SK-N-SH treated with all-trans-retinoic acid at 6 μM for 48 hours (cell line): ENCODE data around the gene RSAD1.

ENCODE experiments used
- ATAC-seq: fragments of 200-7000 bp; cut with Tn5 transposase; 3 replicates; pipeline ENCODE4 v1.9.1; 2020; ENCODE audit warnings: mild to moderate bottlenecking, moderate library complexity
- ARNTL ChIP-seq: fragments of 450-650 bp; formaldehyde crosslinking; IDR thresholded peaks from 2 replicates; pipeline ENCODE4 v1.5.0; 2020; ENCODE audit warnings: low read depth, mild to moderate bottlenecking, moderate library complexity, borderline replicate concordance
- BACH2 ChIP-seq: fragments of 250-450 bp; sonication (Bioruptor Pico); IDR thresholded peaks from 2 replicates; pipeline ENCODE4 v1.9.0; 2021; ENCODE audit warnings: mild to moderate bottlenecking, borderline replicate concordance
- CSDC2 ChIP-seq: fragments of 250-450 bp; sonication (Bioruptor Pico); IDR thresholded peaks from 2 replicates; pipeline ENCODE4 v1.5.0; 2020; ENCODE audit warnings: mild to moderate bottlenecking, moderate library complexity
- CSRNP3 ChIP-seq: fragments of 250-450 bp; sonication (Bioruptor Pico); IDR thresholded peaks from 2 replicates; pipeline ENCODE4 v1.5.1; 2021; ENCODE audit warnings: mild to moderate bottlenecking, moderate library complexity
- ESRRG ChIP-seq: fragments of 250-450 bp; sonication (Bioruptor Pico); IDR thresholded peaks from 2 replicates; pipeline ENCODE4 v1.6.1; 2021; ENCODE audit warnings: mild to moderate bottlenecking
- GLIS3 ChIP-seq: fragments of 250-450 bp; sonication (Bioruptor Pico); IDR thresholded peaks from 2 replicates; pipeline ENCODE4 v1.5.0; 2020; ENCODE audit warnings: mild to moderate bottlenecking, moderate library complexity
- ISL1 ChIP-seq: fragments of 250-450 bp; sonication (Bioruptor Pico); IDR thresholded peaks from 2 replicates; pipeline ENCODE4 v2.1.2; 2022; ENCODE audit warnings: mild to moderate bottlenecking, moderate library complexity
- OSR1 ChIP-seq: fragments of 250-450 bp; sonication (Bioruptor Pico); IDR thresholded peaks from 2 replicates; pipeline ENCODE4 v1.8.0; 2022; ENCODE audit warnings: moderate library complexity, mild to moderate bottlenecking, inconsistent platforms
- PATZ1 ChIP-seq: fragments of 250-450 bp; sonication (Bioruptor Pico); IDR thresholded peaks from 2 replicates; pipeline ENCODE4 v1.8.0; 2020; ENCODE audit warnings: mild to moderate bottlenecking, moderate library complexity, borderline replicate concordance
- PPARA ChIP-seq: fragments of 250-450 bp; sonication (Bioruptor Pico); IDR thresholded peaks from 2 replicates; pipeline ENCODE4 v1.5.0; 2020; ENCODE audit warnings: mild to moderate bottlenecking, borderline replicate concordance
- RARB ChIP-seq: fragments of 250-450 bp; sonication (Bioruptor Pico); IDR thresholded peaks from 2 replicates; pipeline ENCODE4 v1.8.0; 2021; ENCODE audit warnings: mild to moderate bottlenecking, moderate library complexity
- SNAI2 ChIP-seq: fragments of 250-450 bp; sonication (Bioruptor Pico); IDR thresholded peaks from 2 replicates; pipeline ENCODE4 v1.5.0; 2020; ENCODE audit warnings: mild to moderate bottlenecking, moderate library complexity
- TOX ChIP-seq: fragments of 250-450 bp; sonication (Bioruptor Pico); IDR thresholded peaks from 2 replicates; pipeline ENCODE4 v1.8.0; 2021; ENCODE audit warnings: mild to moderate bottlenecking, moderate library complexity, borderline replicate concordance
- TSHZ2 ChIP-seq: fragments of 250-450 bp; sonication (Bioruptor Pico); IDR thresholded peaks from 2 replicates; pipeline ENCODE4 v1.5.0; 2020; ENCODE audit warnings: mild to moderate bottlenecking, moderate library complexity
- ZFP3 ChIP-seq: fragments of 250-450 bp; sonication (Bioruptor Pico); IDR thresholded peaks from 2 replicates; pipeline ENCODE4 v1.5.0; 2020; ENCODE audit warnings: mild to moderate bottlenecking, moderate library complexity
- ZFP30 ChIP-seq: fragments of 450-650 bp; formaldehyde crosslinking; IDR thresholded peaks from 2 replicates; pipeline ENCODE4 v1.5.0; 2022; ENCODE audit warnings: mild to moderate bottlenecking, moderate library complexity
- ZNF565 ChIP-seq: fragments of 450-650 bp; formaldehyde crosslinking; conservative IDR thresholded peaks from 2 replicates; pipeline ENCODE4 v1.5.0; 2020; ENCODE audit warnings: low read depth, mild to moderate bottlenecking, moderate library complexity
- ZNF8 ChIP-seq: fragments of 450-650 bp; formaldehyde crosslinking; IDR thresholded peaks from 2 replicates; pipeline ENCODE4 v1.5.0; 2020; ENCODE audit warnings: mild to moderate bottlenecking, moderate library complexity
- TF ChIP-seq, protein P1 (sequence below): fragments of 250-450 bp; sonication (Bioruptor Pico); IDR thresholded peaks from 2 replicates; pipeline ENCODE4 v1.5.1; 2020; ENCODE audit warnings: low read depth, mild to moderate bottlenecking, moderate library complexity
- TF ChIP-seq, protein P2 (sequence below): fragments of 250-450 bp; sonication (Bioruptor Pico); IDR thresholded peaks from 2 replicates; pipeline ENCODE4 v1.8.0; 2021; ENCODE audit warnings: low read depth, mild to moderate bottlenecking, moderate library complexity, borderline replicate concordance

The RSAD1 gene

GRCh38 chr17:50518384-50519023, 39.8 kb downstream of the RSAD1 start:
- TF ChIP-seq TSHZ2 (no peak), PATZ1 (CRISPR knock-in tag) (no peak), CSRNP3 (no peak), ZNF565 (CRISPR knock-in tag) (no peak), ARNTL (no peak), ZFP3 (CRISPR knock-in tag) (no peak), BACH2 (no peak), ZNF8 (CRISPR knock-in tag) (no peak), SNAI2 (no peak), PPARA (no peak), TOX (CRISPR knock-in tag) (no peak), CSDC2 (CRISPR knock-in tag) (no peak), OSR1 (CRISPR knock-in tag) (no peak), GLIS3 (CRISPR knock-in tag) (no peak), ZFP30 (CRISPR knock-in tag) (no peak), ESRRG (CRISPR knock-in tag) (no peak)
- TF ChIP-seq, protein P1, sequence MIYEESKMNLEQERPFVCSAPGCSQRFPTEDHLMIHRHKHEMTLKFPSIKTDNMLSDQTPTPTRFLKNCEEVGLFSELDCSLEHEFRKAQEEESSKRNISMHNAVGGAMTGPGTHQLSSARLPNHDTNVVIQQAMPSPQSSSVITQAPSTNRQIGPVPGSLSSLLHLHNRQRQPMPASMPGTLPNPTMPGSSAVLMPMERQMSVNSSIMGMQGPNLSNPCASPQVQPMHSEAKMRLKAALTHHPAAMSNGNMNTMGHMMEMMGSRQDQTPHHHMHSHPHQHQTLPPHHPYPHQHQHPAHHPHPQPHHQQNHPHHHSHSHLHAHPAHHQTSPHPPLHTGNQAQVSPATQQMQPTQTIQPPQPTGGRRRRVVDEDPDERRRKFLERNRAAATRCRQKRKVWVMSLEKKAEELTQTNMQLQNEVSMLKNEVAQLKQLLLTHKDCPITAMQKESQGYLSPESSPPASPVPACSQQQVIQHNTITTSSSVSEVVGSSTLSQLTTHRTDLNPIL: no peak
- TF ChIP-seq, protein P2, sequence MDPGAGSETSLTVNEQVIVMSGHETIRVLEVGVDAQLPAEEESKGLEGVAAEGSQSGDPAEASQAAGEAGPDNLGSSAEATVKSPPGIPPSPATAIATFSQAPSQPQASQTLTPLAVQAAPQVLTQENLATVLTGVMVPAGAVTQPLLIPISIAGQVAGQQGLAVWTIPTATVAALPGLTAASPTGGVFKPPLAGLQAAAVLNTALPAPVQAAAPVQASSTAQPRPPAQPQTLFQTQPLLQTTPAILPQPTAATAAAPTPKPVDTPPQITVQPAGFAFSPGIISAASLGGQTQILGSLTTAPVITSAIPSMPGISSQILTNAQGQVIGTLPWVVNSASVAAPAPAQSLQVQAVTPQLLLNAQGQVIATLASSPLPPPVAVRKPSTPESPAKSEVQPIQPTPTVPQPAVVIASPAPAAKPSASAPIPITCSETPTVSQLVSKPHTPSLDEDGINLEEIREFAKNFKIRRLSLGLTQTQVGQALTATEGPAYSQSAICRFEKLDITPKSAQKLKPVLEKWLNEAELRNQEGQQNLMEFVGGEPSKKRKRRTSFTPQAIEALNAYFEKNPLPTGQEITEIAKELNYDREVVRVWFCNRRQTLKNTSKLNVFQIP (CRISPR knock-in tag): no peak

DNA sequence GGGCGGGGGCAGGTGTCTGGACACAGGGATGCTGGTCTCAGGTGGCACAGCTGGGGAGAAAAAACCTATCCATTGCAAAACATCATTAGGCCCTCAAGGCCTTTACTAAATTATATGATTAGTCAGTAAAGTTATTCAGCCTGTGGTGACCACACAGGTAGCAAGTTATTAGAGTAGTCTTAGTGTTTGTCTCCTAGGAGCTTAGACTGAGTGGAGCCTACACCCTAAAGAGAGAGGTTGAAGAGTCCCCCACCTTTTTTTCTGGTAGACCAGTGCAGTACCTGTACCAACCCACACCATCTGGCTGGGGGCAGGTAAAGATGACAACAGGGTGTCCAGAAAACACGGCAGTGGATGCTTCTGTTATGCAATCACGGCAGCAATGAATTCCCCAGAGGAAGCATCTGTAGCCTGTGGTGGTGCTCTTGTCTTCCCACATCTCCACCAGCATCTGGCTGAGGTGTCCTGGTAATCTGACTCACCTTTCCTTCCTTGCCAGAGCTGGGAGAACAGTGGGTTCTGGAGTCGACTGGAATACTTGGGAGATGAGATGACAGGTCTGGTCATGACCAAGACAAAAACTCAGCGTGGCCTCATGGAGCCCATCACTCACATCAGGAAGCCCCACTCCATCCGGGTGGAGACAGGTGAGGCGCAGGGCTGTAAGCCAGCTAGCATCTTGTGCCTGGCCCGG, 40.6 kb downstream of the RSAD1 start:
- TF ChIP-seq ESRRG (CRISPR knock-in tag) (no peak), OSR1 (CRISPR knock-in tag) (no peak), ZFP3 (CRISPR knock-in tag) (no peak), RARB (no peak), ARNTL (no peak), ISL1 (CRISPR knock-in tag) (no peak), PATZ1 (CRISPR knock-in tag) (no peak)
- TF ChIP-seq, protein P1: no peak
- no peak for ATAC-seq

More at GRCh38 chr17:50518384-50519023, 39.8 kb downstream of the RSAD1 start:
- ATAC-seq: no peak
